Choroid plexus epithelial cell (primary cell): ENCODE data around the gene FSTL4.
A peak's percentile ranks its signal among the peaks of the same experiment; 100 is the strongest.

Experiments
- DNase-seq: peaks from one replicate; pipeline ENCODE4 v3.0.0-alpha.2; 2010; ENCODE audit warnings: low read depth
- H3K4me3 ChIP-seq: 2 replicates; pipeline ENCODE4 v1.5.1; 2011; ENCODE audit warnings: low read depth, mild to moderate bottlenecking, control low read depth, low read length, moderate library complexity
- TF ChIP-seq, protein P1 (sequence below): conservative IDR thresholded peaks from 2 replicates; pipeline ENCODE4 v1.5.1; 2011; ENCODE audit warnings: low read depth, mild to moderate bottlenecking, control low read depth, inconsistent platforms, low read length, moderate library complexity

Gene FSTL4

DNA sequence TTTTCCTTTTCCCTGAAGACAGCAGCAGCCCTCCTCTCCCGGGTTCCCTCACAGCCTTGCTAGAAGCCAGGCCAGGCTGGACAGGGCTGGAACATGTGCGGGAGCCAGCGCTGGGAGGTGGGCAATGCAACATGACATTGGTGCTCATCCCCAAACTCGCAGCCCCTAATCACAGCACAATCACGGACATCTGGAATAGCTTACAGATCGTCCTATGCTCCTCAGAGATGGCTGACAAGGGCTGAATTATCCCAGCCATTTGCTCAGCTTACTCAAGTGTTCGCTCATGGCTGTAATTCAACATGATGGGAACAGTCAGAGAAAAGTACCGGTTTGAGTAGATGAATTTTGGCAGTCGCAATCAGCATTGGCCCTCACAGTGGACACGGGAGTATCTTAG lies 49.8 kb downstream of the FSTL4 start:
- no peak overlapping the region for H3K4me3 ChIP-seq
- no peak for DNase-seq
- TF ChIP-seq, protein P1, sequence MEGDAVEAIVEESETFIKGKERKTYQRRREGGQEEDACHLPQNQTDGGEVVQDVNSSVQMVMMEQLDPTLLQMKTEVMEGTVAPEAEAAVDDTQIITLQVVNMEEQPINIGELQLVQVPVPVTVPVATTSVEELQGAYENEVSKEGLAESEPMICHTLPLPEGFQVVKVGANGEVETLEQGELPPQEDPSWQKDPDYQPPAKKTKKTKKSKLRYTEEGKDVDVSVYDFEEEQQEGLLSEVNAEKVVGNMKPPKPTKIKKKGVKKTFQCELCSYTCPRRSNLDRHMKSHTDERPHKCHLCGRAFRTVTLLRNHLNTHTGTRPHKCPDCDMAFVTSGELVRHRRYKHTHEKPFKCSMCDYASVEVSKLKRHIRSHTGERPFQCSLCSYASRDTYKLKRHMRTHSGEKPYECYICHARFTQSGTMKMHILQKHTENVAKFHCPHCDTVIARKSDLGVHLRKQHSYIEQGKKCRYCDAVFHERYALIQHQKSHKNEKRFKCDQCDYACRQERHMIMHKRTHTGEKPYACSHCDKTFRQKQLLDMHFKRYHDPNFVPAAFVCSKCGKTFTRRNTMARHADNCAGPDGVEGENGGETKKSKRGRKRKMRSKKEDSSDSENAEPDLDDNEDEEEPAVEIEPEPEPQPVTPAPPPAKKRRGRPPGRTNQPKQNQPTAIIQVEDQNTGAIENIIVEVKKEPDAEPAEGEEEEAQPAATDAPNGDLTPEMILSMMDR: no peak

DNA sequence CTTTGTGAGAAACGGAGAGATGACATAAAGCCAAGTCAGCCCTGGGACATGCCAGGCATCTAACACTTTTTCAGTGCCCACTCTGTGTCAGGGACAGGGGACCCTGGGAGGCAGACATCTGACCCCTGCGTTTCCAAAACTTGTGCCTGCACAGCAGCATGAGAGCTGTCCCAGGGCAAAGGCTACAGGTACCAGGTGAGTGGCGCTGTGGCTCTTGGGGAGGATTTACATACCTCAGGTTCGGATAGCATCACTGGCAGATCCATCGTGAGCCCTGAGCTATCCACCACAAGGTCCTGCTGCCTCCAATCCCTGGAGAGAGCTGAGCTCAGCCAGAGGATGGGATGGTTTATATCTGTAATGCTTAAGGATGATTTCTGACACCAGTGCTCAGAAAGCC lies 52.4 kb downstream of the FSTL4 start:
- TF ChIP-seq, protein P1: no peak
- no peak for DNase-seq
- H3K4me3 ChIP-seq: no peak overlapping the region

DNA sequence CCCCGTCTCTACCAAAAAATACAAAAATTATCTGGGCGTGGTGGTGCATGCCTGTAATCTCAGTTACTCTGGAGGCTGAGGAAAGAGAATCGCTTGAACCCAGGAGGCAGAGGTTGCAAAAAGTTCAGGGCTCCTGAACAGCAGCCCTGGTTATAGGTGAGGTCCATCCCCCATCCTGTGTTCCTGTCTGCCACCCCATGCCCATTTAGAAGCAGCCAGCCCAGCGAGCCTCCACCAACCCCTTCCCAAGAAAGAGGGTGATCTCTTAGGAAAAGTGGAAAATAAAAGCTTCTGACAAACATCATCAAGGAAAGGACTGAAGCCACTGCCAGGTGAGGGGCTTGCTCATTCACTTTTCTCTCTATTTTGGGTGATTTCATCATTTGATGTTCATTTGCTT lies 55.8 kb downstream of the FSTL4 start:
- no peak overlapping the region for H3K4me3 ChIP-seq
- no peak for DNase-seq
- TF ChIP-seq, protein P1: no peak

DNA sequence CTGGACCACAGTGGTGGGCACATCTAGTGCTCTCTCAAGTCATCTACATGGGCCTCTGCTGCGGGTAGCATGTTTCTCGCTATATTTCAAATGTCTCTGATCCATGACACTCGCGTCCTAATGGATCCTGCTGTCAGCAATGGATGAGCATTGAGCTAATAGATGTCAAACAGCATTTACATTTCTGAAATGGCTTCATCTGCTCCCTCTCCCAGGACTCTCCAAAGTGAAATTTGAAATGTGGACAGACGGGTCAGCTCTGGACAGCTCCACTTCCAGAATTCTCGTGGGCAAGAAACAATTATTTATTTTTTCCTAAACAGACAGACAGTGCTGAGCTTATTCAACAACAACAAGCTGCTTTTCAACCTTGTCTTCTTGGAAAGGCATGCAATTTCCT lies 58.1 kb downstream of the FSTL4 start:
- H3K4me3 ChIP-seq: no peak overlapping the region
- TF ChIP-seq, protein P1: no peak
- no peak for DNase-seq

DNA sequence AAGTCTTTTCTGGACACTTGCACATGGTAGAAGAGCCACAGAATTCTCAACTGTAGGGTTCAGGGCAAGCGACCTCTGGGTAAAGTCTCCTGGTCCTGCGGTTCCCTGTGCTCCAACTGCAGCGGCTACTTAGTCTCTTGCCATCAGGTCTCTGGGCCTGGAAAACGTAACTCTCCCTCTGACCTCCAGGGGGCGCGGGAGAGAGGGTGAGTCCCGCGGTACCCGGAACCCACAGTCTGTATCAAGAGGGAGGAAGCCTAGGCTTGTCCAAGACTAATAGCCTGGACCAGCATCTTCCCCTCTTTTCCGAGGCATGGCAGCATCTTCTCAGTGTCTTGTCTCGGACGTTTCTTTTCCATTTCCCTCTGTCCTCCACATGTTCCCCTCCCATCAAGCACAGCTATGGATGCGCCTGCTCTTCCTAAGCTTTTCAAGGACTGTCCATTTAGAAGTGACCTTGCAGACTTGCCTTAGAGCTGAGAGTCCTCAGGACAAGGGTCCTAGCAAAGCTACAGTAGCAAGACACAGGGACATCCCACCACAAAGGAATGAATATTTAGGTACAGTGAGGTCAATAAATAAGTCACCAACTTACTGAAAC lies 59.3 kb downstream of the FSTL4 start:
- no peak overlapping the region for H3K4me3 ChIP-seq
- peak; percentile 65 for DNase-seq
- TF ChIP-seq, protein P1: peak; percentile 79

DNA sequence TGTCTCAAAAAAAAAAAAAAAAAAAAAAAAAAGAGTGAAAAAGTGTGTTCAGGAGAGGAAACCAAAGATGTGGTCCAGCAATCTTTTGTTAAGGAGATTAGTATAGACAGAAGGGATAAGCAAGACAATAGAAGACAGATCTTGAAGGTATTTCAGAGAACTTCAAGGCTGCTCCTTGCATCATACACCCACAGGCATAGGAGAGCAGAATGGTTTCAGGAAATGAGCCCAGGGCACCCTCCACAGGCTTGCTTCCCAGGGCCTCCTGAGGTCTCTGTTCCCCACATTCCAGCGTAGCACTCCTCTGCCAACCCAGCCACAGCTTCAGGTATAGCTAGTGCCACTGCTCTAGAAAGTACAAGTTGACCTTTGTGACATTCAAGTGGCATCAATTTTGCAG lies 65.8 kb downstream of the FSTL4 start:
- DNase-seq: no peak
- no peak overlapping the region for H3K4me3 ChIP-seq
- TF ChIP-seq, protein P1: no peak

DNA sequence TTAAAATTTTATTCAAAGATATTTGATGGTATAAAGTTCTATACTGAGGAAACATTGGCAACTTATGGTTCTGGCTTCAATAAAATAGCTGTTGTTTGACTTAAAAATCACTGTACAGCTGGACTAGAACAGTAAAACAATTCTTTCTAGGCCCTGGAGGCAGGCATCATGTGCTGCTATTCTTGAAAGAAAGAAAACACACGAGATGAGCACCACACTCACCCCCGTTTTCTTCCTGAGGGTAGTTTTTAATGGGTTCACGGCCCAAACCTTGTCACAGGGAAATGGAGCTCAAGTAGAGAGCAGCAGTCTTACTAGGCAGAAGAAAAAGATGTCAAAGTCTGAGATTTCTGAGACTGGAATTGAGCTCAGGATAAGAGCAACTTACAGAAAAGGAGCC lies 68.0 kb downstream of the FSTL4 start:
- TF ChIP-seq, protein P1: no peak
- no peak overlapping the region for H3K4me3 ChIP-seq

More for the DNA sequence above, 68.0 kb downstream of the FSTL4 start:
- DNase-seq: no peak
